HepG2 (cell line): ENCODE measurements around the gene MSRB3. TPM values are rescaled to one million over a fixed set of nuclear protein-coding genes. Genes with fewer than 3 reads are reported as not detected.

Experiments used
- ATF1 ChIP-seq: IDR thresholded peaks from 2 replicates; pipeline ENCODE4 v1.6.1; 2016; ENCODE audit warnings: mild to moderate bottlenecking, control low read depth
- CC2D1A ChIP-seq: sonication (generic); formaldehyde crosslinking; IDR thresholded peaks from 2 replicates; pipeline ENCODE4 v1.8.1; 2023; ENCODE audit warnings: mild to moderate bottlenecking, missing genetic modification reagents
- CHD4 ChIP-seq: fragments of 200-600 bp; sonication (generic); IDR thresholded peaks from 2 replicates; pipeline ENCODE4 v1.7.0; 2017; ENCODE audit warnings: mild to moderate bottlenecking, low read length, borderline replicate concordance
- EED ChIP-seq: sonication (generic); formaldehyde crosslinking; IDR thresholded peaks from 2 replicates; pipeline ENCODE4 v1.5.0; 2020; ENCODE audit warnings: mild to moderate bottlenecking, missing genetic modification reagents
- FOXP4 ChIP-seq: sonication (generic); formaldehyde crosslinking; IDR thresholded peaks from 2 replicates; pipeline ENCODE4 v1.4.0; 2020; ENCODE audit warnings: missing genetic modification reagents
- RCOR2 ChIP-seq: IDR thresholded peaks from 2 replicates; pipeline ENCODE4 v1.6.1; 2016; ENCODE audit warnings: missing biosample characterization, missing genetic modification reagents
- SALL1 ChIP-seq: sonication (generic); formaldehyde crosslinking; IDR thresholded peaks from 2 replicates; pipeline ENCODE4 v1.8.0; 2022; ENCODE audit warnings: mild to moderate bottlenecking, missing genetic modification reagents
- SMAD3 ChIP-seq: sonication (generic); formaldehyde crosslinking; IDR thresholded peaks from 2 replicates; pipeline ENCODE4 v1.4.0; 2020; ENCODE audit warnings: missing genetic modification reagents
- TCF7 ChIP-seq: sonication (generic); IDR thresholded peaks from 2 replicates; pipeline ENCODE4 v1.6.1; 2016; ENCODE audit warnings: antibody characterized with exemption, low read depth
- TOE1 ChIP-seq: sonication (generic); formaldehyde crosslinking; IDR thresholded peaks from 2 replicates; pipeline ENCODE4 v1.4.0; 2020; ENCODE audit warnings: mild to moderate bottlenecking, missing genetic modification reagents
- ZNF430 ChIP-seq: sonication (generic); formaldehyde crosslinking; IDR thresholded peaks from 2 replicates; pipeline ENCODE4 v1.9.0; 2021; ENCODE audit warnings: mild to moderate bottlenecking, missing genetic modification reagents
- ZNF574 ChIP-seq: sonication (generic); formaldehyde crosslinking; IDR thresholded peaks from 2 replicates; pipeline ENCODE4 v1.4.0; 2020; ENCODE audit warnings: missing genetic modification reagents
- ZNF687 ChIP-seq: sonication (generic); formaldehyde crosslinking; IDR thresholded peaks from 2 replicates; pipeline ENCODE4 v1.5.1; 2020; ENCODE audit warnings: mild to moderate bottlenecking, missing genetic modification reagents, moderate library complexity
- ZNF792 ChIP-seq: IDR thresholded peaks from 2 replicates; pipeline ENCODE4 v1.6.1; 2016
- polyA plus RNA-seq, 8 experiments: library from polyadenylated mRNA; depleted of rRNA in 3 of 8; stranded (reverse) in 7 of 8; unstranded in 1 of 8; fragments of >200 nt; fragmentation: Illumina TruSeq in 4 of 8; extraction: Trizol in 4 of 8; gene quantifications; 2 replicates each; pipeline versions ENCODE4 v1.2.1 to v1.2.3, GENCODE V29; 2011 to 2016; ENCODE audit warnings: low read depth in 4 of 8, missing spikeins in 1 of 8, mixed read lengths in 1 of 8; ENCODE audit not compliant: insufficient read depth in 1 of 8
- total RNA-seq, 5 experiments: library from RNA; depleted of rRNA; stranded (reverse); fragments of >200 nt; fragmentation: Illumina TruSeq; extraction: Trizol; gene quantifications; 2 replicates each; pipeline ENCODE4 v1.2.3, GENCODE V29; 2016; ENCODE audit warnings: low read depth in 1 of 5

Gene MSRB3
- total and polyA plus RNA-seq, 2 of the 13 experiments (the other 11 are each of a cell fraction or from before 2014, with no cell fraction given): 1.5 to 1.9 TPM

GRCh38 chr12:65335021-65335714, 56.7 kb downstream of the MSRB3 start (continued):
- TF ChIP-seq ZNF574 (peak; percentile 25; the same call in 1 of the 2 replicates), ZNF792 (CRISPR knock-in tag) (peak; percentile 57; the same call in 1 of the 2 replicates), SALL1 (peak; percentile 35; the same call in 1 of the 2 replicates), ZNF430 (CRISPR knock-in tag) (peak; percentile 76; the same call in 1 of the 2 replicates), EED (CRISPR knock-in tag) (no peak), TCF7 (peak; percentile 53; the same call in 1 of the 2 replicates), TOE1 (CRISPR knock-in tag) (no peak), RCOR2 (CRISPR knock-in tag) (peak; percentile 73), ZNF687 (no peak), FOXP4 (peak; percentile 82), SMAD3 (CRISPR knock-in tag) (0 out of 2 replicates have a peak, but pooled peaks have one; percentile 66), CHD4 (peak; percentile 36; the same call in 1 of the 2 replicates), ATF1 (CRISPR knock-in tag) (peak; percentile 56; the same call in 1 of the 2 replicates), CC2D1A (CRISPR knock-in tag) (no peak)
